Keratinocyte (primary cell): ENCODE measurements around the gene ATP5F1D. TPM values are rescaled to one million over a fixed set of nuclear protein-coding genes. Genes with fewer than 3 reads are reported as not detected.

Experiments used
- DNase-seq: peaks from one replicate; pipeline ENCODE4 v3.0.0-alpha.2; 2011; ENCODE audit warnings: low read depth, missing footprints, low spot score
- FAIRE-seq: peaks from 2 replicates; lab custom pipeline; 2011; peaks lifted over from hg19 to GRCh38; lab: Jason Lieb, UNC
- H2AFZ ChIP-seq: 2 replicates; pipeline ENCODE4 v1.6.0; 2012; ENCODE audit warnings: low read length, control low read depth, inconsistent platforms; ENCODE audit not compliant: control insufficient read depth
- H3K27ac ChIP-seq: 2 replicates; pipeline ENCODE4 v1.5.1; 2011; ENCODE audit warnings: low read length; ENCODE audit not compliant: control insufficient read depth, insufficient read depth
- H3K27me3 ChIP-seq: 3 replicates; pipeline ENCODE4 v1.6.0; 2011; ENCODE audit warnings: low read length; ENCODE audit not compliant: control insufficient read depth, insufficient read depth; ENCODE audit errors: extremely low read depth
- H3K36me3 ChIP-seq, 2 experiments: 2 replicates in 1 of 2; 3 replicates in 1 of 2; pipeline ENCODE4 v1.5.1; 2011; ENCODE audit warnings: low read length in 2 of 2, mild to moderate bottlenecking in 1 of 2; ENCODE audit not compliant: control insufficient read depth in 2 of 2, insufficient read depth in 2 of 2; ENCODE audit errors: extremely low read depth in 1 of 2
- H3K4me1 ChIP-seq: 3 replicates; pipeline ENCODE4 v1.5.1; 2011; ENCODE audit warnings: low read length; ENCODE audit not compliant: control insufficient read depth, insufficient read depth; ENCODE audit errors: extremely low read depth
- H3K4me2 ChIP-seq: 3 replicates; pipeline ENCODE4 v1.6.0; 2011; ENCODE audit warnings: low read depth, low read length; ENCODE audit not compliant: control insufficient read depth, insufficient read depth; ENCODE audit errors: extremely low read depth
- H3K4me3 ChIP-seq, 3 experiments: fragments of 200-600 bp in 1 of 3; sonication (generic) in 1 of 3; 2 replicates in 2 of 3; 3 replicates in 1 of 3; pipeline ENCODE4 v1.5.1; 2011 to 2016; ENCODE audit warnings: low read length in 3 of 3, mild to moderate bottlenecking in 3 of 3, control low read depth in 2 of 3, inconsistent platforms in 1 of 3, low read depth in 1 of 3, mixed read lengths in 1 of 3, mixed run types in 1 of 3, moderate library complexity in 1 of 3; ENCODE audit not compliant: control insufficient read depth in 2 of 3, insufficient read depth in 2 of 3; ENCODE audit errors: extremely low read depth in 1 of 3
- H3K79me2 ChIP-seq: 2 replicates; pipeline ENCODE4 v1.6.0; 2012; ENCODE audit warnings: low read length; ENCODE audit not compliant: control insufficient read depth, insufficient read depth
- H3K9ac ChIP-seq: 3 replicates; pipeline ENCODE4 v1.6.0; 2011; ENCODE audit warnings: low read length; ENCODE audit not compliant: control insufficient read depth, insufficient read depth; ENCODE audit errors: extremely low read depth
- H3K9me1 ChIP-seq: 3 replicates; pipeline ENCODE4 v1.6.0; 2011; ENCODE audit warnings: low read length; ENCODE audit not compliant: control insufficient read depth, insufficient read depth; ENCODE audit errors: extremely low read depth
- H3K9me3 ChIP-seq: 2 replicates; pipeline ENCODE4 v1.5.1; 2012; ENCODE audit warnings: low read depth, low read length; ENCODE audit not compliant: control insufficient read depth
- H4K20me1 ChIP-seq: 3 replicates; pipeline ENCODE4 v1.6.0; 2011; ENCODE audit warnings: low read length; ENCODE audit not compliant: control insufficient read depth, insufficient read depth; ENCODE audit errors: extremely low read depth
- EZH2 ChIP-seq: IDR thresholded peaks from one replicate; pipeline ENCODE4 v1.6.1; 2012; ENCODE audit warnings: inconsistent platforms, mild to moderate bottlenecking, low read length, moderate library complexity
- dilution Hi-C: fragments of 300-500 bp; cut with MboI; formaldehyde crosslinking; loops from one replicate; pipeline ENCODE4 v1.7.0; 2020; ENCODE audit warnings: low sequenced_read_pairs; ENCODE audit not compliant: extremely low pct_ligation_motif_present
- polyA plus RNA-seq, 5 experiments: library from polyadenylated mRNA; depleted of rRNA in 3 of 5; stranded (reverse) in 3 of 5; stranded (forward) in 1 of 5; unstranded in 1 of 5; fragments of >200 nt; gene quantifications; 1 replicate in 1 of 5; 2 replicates in 3 of 5; 3 replicates in 1 of 5; pipeline versions ENCODE4 v1.2.1 to v1.2.3, GENCODE V29; 2011 to 2012; ENCODE audit warnings: missing spikeins in 2 of 5, low read depth in 1 of 5, low replicate concordance in 1 of 5
- TF ChIP-seq, protein P1 (sequence below), 3 experiments: IDR thresholded peaks in 1 of 3; conservative IDR thresholded peaks in 1 of 3; optimal IDR thresholded peaks in 1 of 3; 2 replicates in 2 of 3; 3 replicates in 1 of 3; pipeline versions ENCODE3 to v1.5.1; 2011; ENCODE audit warnings: low read length in 3 of 3, mild to moderate bottlenecking in 3 of 3, moderate library complexity in 2 of 3, control low read depth in 1 of 3, inconsistent platforms in 1 of 3; ENCODE audit not compliant: insufficient read depth in 2 of 3; ENCODE audit errors: extremely low read depth in 1 of 3

ATP5F1D gene
- polyA plus RNA-seq, 1 donor (not counting 4 experiments of a cell fraction or from before 2014, with no cell fraction given): 51.3 TPM

GRCh38 chr19:1255186-1256161 is 13.9 kb downstream of the ATP5F1D start:
- H3K27ac ChIP-seq: no peak overlapping the region
- H3K9me3 ChIP-seq: no peaks in the 10 kb centered on the region
- dilution Hi-C loops: no loop called here
- no peak overlapping the region for H2AFZ ChIP-seq
- H3K36me3 ChIP-seq: peaks cover 28 to 50% of the 10 kb centered on the region in 2 experiments
- TF ChIP-seq EZH2: no peak
- TF ChIP-seq, protein P1, sequence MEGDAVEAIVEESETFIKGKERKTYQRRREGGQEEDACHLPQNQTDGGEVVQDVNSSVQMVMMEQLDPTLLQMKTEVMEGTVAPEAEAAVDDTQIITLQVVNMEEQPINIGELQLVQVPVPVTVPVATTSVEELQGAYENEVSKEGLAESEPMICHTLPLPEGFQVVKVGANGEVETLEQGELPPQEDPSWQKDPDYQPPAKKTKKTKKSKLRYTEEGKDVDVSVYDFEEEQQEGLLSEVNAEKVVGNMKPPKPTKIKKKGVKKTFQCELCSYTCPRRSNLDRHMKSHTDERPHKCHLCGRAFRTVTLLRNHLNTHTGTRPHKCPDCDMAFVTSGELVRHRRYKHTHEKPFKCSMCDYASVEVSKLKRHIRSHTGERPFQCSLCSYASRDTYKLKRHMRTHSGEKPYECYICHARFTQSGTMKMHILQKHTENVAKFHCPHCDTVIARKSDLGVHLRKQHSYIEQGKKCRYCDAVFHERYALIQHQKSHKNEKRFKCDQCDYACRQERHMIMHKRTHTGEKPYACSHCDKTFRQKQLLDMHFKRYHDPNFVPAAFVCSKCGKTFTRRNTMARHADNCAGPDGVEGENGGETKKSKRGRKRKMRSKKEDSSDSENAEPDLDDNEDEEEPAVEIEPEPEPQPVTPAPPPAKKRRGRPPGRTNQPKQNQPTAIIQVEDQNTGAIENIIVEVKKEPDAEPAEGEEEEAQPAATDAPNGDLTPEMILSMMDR (optimal IDR thresholded peaks at IDR 0.05 in 1 of 3, IDR thresholded peaks at IDR 0.05 in 1 of 3, conservative IDR thresholded peaks at IDR 0.05 in 1 of 3; ENCODE audit: extremely low read depth in 1 of 3, insufficient read depth in 2 of 3, low read length in 3 of 3): no peak
- H3K4me2 ChIP-seq: no peak overlapping the region
- H3K4me3 ChIP-seq: no peak overlapping the region
- no peaks in the 10 kb centered on the region for H3K9me1 ChIP-seq
- peaks cover 39% of the 10 kb centered on the region for H3K4me1 ChIP-seq
- FAIRE-seq (no peak), DNase-seq (no peak)
- peaks cover 52% of the 10 kb centered on the region for H3K79me2 ChIP-seq
- peaks cover 18% of the 10 kb centered on the region for H4K20me1 ChIP-seq
- no peak overlapping the region for H3K9ac ChIP-seq
- no peaks in the 10 kb centered on the region for H3K27me3 ChIP-seq

GRCh38 chr19:1256646-1257474 is 15.3 kb downstream of the ATP5F1D start:
- H4K20me1 ChIP-seq: peaks cover 18% of the 10 kb centered on the region
- dilution Hi-C loops: no loop called here
- H2AFZ ChIP-seq: no peak overlapping the region
- no peaks in the 10 kb centered on the region for H3K9me3 ChIP-seq
- no peak overlapping the region for H3K9ac ChIP-seq
- TF ChIP-seq, protein P1 (optimal IDR thresholded peaks at IDR 0.05 in 1 of 3, IDR thresholded peaks at IDR 0.05 in 1 of 3, conservative IDR thresholded peaks at IDR 0.05 in 1 of 3; ENCODE audit: extremely low read depth in 1 of 3, insufficient read depth in 2 of 3, low read length in 3 of 3): no peak
- no peak for TF ChIP-seq EZH2
- FAIRE-seq (no peak), DNase-seq (no peak)
- no peak overlapping the region for H3K4me2 ChIP-seq
- no peaks in the 10 kb centered on the region for H3K27me3 ChIP-seq
- H3K4me1 ChIP-seq: peaks cover 48% of the 10 kb centered on the region
- no peak overlapping the region for H3K27ac ChIP-seq
- no peaks in the 10 kb centered on the region for H3K9me1 ChIP-seq
- no peak overlapping the region for H3K4me3 ChIP-seq
- H3K36me3 ChIP-seq: peaks cover 28 to 46% of the 10 kb centered on the region in 2 experiments
- peaks cover 45% of the 10 kb centered on the region for H3K79me2 ChIP-seq
